ENCODE measurements around the gene MCEE. TPM values are rescaled to one million over a fixed set of nuclear protein-coding genes. Genes with fewer than 3 reads are reported as not detected.
A peak's percentile ranks its signal among the peaks of the same experiment; 100 is the strongest.

The MCEE gene
- total and polyA plus RNA-seq, 11 donors = 23.8 to 36.8 (median 29.3) TPM

DNA sequence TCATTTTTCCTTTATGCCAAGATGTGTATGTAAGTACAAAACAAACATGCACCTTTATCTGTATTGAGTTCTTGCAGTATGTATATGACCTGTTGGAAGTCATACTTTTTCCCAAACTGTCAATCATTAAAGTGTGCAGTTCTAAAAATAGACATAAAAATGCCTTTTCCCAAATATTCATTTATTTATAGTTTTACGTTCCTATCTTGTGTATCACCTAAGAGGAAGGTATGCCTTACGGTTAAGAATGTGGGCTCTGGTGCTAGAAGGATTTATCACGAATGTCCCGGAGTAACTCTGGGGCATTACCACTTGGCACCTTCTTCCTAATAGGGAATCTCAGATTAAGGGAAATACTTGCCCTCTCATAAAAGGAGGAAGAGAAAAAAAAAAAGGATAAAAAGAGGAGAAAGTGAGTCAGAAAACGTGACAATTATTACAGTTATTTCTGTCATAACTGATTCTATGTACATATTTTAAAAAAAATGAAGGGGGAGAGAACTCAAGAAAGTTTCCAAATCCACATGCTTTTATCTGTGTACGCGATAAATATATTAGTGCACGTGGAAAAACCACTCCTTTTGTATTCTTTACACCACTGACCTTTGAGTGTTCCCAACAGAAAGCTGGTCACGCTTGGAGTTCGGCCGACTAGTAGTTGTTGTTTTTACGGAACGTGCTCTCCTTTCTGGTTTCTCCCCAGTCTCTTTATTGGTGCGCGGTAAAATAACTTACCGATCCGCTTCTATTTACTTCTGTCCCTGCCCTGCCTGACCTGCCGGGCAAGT, 721 bp downstream of the MCEE start:
- no peaks in the 10 kb centered on the region for H3K9me3 ChIP-seq
- peak overlapping the region; percentile 77 to 98 (median 88) for H3K4me3 ChIP-seq
- WGBS, 4 donors = 1 to 2% (median 1%) methylated on average over 18 of the region's 18 CpGs
- peak overlapping the region; percentile 86 to 99 (median 94) for H3K27ac ChIP-seq
- H3K4me1 ChIP-seq = peaks cover 0 to 45% (median 26%) of the 10 kb centered on the region in 12 donors
- ATAC-seq (no peak), DNase-seq (no peak)
- no peaks in the 10 kb centered on the region for H3K27me3 ChIP-seq
- intact Hi-C loops (cut with DNase I) = loop anchor here in 1 of 10 donors (2.0 kb wide), 1 partner anchor 61 kb away; the partner anchor contains the start of gene NAGK
- H3K36me3 ChIP-seq = peaks cover 0 to 20% (median 14%) of the 10 kb centered on the region in 9 donors
- TF ChIP-seq, protein P1, sequence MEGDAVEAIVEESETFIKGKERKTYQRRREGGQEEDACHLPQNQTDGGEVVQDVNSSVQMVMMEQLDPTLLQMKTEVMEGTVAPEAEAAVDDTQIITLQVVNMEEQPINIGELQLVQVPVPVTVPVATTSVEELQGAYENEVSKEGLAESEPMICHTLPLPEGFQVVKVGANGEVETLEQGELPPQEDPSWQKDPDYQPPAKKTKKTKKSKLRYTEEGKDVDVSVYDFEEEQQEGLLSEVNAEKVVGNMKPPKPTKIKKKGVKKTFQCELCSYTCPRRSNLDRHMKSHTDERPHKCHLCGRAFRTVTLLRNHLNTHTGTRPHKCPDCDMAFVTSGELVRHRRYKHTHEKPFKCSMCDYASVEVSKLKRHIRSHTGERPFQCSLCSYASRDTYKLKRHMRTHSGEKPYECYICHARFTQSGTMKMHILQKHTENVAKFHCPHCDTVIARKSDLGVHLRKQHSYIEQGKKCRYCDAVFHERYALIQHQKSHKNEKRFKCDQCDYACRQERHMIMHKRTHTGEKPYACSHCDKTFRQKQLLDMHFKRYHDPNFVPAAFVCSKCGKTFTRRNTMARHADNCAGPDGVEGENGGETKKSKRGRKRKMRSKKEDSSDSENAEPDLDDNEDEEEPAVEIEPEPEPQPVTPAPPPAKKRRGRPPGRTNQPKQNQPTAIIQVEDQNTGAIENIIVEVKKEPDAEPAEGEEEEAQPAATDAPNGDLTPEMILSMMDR (IDR thresholded peaks at IDR 0.05) = no peak
- TF ChIP-seq POLR2A (IDR thresholded peaks at IDR 0.05) = no peak

DNA sequence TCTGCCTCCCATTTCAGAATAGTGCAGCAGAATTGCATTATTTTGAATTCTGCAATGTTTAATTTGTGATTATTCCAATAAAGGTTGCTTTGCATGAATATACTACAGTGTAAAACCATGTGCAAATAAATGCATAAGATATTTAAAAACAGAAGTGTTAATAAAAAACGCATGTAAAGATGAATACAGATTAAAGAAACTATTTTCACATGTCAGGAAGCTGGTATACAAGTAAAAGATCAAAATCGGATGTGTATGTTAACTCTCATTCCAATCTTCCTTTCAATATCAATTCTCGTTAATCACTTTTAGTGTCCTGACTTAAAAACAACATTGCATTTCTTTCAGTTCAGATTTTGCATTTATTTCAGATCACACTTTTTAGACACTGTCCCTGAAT, 3.1 kb downstream of the MCEE start:
- H3K4me1 ChIP-seq = peaks cover 0 to 39% (median 21%) of the 10 kb centered on the region in 12 donors
- H3K27me3 ChIP-seq = no peaks in the 10 kb centered on the region
- ATAC-seq (no peak), DNase-seq (no peak)
- 72 to 84% (median 75%) methylated on average over 3 of the region's 3 CpGs for WGBS, 4 donors
- H3K36me3 ChIP-seq = peaks cover 0 to 26% (median 18%) of the 10 kb centered on the region in 9 donors
- no peaks in the 10 kb centered on the region for H3K9me3 ChIP-seq
- no peak overlapping the region for H3K27ac ChIP-seq
- H3K4me3 ChIP-seq = no peak overlapping the region
- intact Hi-C loops (cut with DNase I) = no loop called here
- TF ChIP-seq, protein P1 (IDR thresholded peaks at IDR 0.05) = no peak
- TF ChIP-seq POLR2A (IDR thresholded peaks at IDR 0.05) = no peak

DNA sequence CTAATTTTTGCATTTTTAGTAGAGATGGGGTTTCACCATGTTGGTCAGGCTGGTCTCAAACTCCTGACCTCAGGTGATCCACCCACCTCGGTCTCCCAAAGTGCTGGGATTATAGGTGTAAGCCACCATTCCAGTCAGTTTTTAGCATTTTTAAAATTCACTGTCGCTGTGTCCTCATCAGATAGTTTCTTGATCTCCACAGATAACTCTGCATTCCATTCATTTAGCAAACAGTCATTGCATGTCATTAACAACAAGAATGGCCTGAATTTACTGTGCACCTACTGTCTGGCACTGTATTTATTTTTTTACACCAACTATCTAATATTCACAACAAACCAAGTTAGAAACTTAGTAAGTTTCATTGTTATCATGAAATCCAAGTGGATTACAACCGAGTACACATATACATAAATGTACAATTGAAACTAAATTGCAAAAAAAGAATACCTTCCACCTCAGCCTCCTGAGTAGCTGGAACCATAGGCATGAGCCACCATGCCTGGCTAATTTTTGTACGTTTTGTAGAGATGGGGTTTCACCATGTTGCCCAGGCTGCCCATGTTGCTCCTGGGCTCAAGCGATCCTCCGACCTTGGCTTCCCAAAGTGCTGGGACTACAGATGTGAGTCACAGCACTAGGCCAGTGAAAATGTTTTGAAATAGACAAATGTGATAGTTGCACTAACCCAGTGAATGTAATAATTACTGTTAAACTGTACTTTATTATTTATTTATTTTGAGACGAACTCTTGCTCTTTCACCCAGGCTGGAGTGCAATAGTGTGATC, 4.3 kb downstream of the MCEE start:
- ATAC-seq (no peak), DNase-seq (no peak)
- intact Hi-C loops (cut with DNase I) = no loop called here
- no peak for TF ChIP-seq POLR2A (IDR thresholded peaks at IDR 0.05)
- H3K4me1 ChIP-seq = peaks cover 0 to 30% (median 14%) of the 10 kb centered on the region in 12 donors
- peaks cover 0 to 36% (median 28%) of the 10 kb centered on the region in 9 donors for H3K36me3 ChIP-seq
- H3K27me3 ChIP-seq = no peaks in the 10 kb centered on the region
- H3K27ac ChIP-seq = no peak overlapping the region
- H3K4me3 ChIP-seq = no peak overlapping the region
- 92 to 94% (median 93%) methylated on average over 7 of the region's 7 CpGs for WGBS, 4 donors
- H3K9me3 ChIP-seq = no peaks in the 10 kb centered on the region

DNA sequence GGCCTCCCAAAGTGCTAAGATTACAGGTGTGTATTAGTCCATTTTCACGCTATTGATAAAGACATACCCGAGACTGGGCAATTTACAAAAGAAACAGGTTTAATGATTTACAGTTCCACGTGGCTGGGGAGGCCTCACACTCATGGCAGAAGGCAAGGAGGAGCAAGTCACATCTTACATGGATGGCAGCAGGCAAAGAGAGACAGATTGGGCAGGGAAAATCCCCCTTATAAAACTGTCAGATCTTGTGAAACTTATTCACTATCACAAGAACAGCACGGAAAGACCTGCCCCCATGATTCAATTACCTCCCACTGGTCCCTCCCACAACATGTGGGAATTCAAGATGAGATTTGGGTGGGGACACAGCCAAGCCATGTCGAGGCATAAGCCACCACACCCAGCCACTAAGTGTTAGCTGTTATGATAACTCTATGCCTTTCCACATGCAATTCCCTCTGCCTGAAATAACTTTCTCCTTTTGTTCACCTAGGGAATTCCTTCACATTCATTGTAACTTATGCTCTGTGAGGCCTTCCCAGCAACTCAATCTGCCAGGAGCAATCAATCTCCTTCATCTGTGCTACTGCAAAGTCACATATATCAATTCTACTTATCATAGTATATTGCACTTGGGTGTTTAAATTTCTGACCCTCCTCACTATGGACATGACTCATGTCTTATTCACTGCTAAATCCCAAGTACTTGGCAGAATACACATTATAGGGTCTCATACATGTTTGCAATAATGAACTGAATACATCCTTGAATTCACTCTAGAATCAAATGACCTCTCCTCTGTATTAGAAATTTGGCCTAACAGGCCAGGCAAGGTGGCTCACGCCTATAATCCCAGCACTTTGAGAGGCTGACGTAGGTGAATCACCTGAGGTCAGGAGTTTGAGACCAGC, 7.4 kb downstream of the MCEE start:
- Histone ChIP-seq H3K36me3 (peaks cover 0 to 66% (median 47%) of the 10 kb centered on the region in 9 donors), H3K27me3 (no peaks in the 10 kb centered on the region), H3K4me3 (no peak overlapping the region), H3K27ac (no peak overlapping the region), H3K4me1 (peaks cover 0 to 16% (median 6%) of the 10 kb centered on the region in 12 donors), H3K9me3 (no peaks in the 10 kb centered on the region)
- ATAC-seq (no peak), DNase-seq (no peak)
- TF ChIP-seq, protein P1 (IDR thresholded peaks at IDR 0.05) = no peak
- TF ChIP-seq POLR2A (IDR thresholded peaks at IDR 0.05) = no peak
- 90 to 94% (median 92%) methylated on average over 7 of the region's 7 CpGs for WGBS, 4 donors
- intact Hi-C loops (cut with DNase I) = no loop called here
